Measurements from ENCODE around the gene OSCP1. TPM values are rescaled to one million over a fixed set of nuclear protein-coding genes. Genes with fewer than 3 reads are reported as not detected.
"Not testable (repeated sequence)": the region's sequence is repeated elsewhere in the genome, so short reads cannot be mapped to it uniquely, and the experiment has no call there.

Gene OSCP1
- total RNA-seq, 2 experiments from 2014 or later, result 1.2 to 1.5 TPM

DNA sequence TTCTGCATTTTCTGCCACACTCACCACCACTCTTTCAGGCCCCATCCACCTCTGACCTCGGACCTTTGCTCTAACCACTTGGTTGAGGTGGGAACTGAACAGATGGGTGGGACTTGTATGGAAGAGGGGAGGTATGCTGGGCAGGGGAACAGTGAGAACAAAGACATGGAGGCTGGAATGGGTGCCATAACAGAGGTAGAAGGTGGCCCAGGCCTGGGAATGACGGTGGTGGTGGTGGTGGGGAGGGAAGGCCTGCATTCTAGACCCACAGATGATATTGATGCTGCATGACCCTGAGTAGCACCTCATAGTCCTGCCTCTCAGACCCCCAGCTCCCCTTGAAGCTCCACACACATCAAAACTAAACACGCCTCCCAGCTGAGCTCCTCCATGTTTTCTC lies 37.7 kb upstream of the OSCP1 start:
- Mint-ChIP-seq H3K4me3 (no peak overlapping the region), H3K27me3 (no peaks in the 10 kb centered on the region), H3K4me1 (ENCODE audit: low read depth) (no peaks in the 10 kb centered on the region), H3K36me3 (ENCODE audit: low read depth) (no peaks in the 10 kb centered on the region), H3K9me3 (no peaks in the 10 kb centered on the region), H3K27ac (no peak overlapping the region)
- CTCF ChIA-PET, result interaction anchor here (2.3 kb wide), 1 partner anchor 28 kb away, joined by 7 read pairs; no protein-coding TSS in a partner anchor
- POLR2A ChIA-PET, result no interaction called here
- no peak for DNase-seq
- ATAC-seq, result no peak
- TF ChIP-seq, protein P1, sequence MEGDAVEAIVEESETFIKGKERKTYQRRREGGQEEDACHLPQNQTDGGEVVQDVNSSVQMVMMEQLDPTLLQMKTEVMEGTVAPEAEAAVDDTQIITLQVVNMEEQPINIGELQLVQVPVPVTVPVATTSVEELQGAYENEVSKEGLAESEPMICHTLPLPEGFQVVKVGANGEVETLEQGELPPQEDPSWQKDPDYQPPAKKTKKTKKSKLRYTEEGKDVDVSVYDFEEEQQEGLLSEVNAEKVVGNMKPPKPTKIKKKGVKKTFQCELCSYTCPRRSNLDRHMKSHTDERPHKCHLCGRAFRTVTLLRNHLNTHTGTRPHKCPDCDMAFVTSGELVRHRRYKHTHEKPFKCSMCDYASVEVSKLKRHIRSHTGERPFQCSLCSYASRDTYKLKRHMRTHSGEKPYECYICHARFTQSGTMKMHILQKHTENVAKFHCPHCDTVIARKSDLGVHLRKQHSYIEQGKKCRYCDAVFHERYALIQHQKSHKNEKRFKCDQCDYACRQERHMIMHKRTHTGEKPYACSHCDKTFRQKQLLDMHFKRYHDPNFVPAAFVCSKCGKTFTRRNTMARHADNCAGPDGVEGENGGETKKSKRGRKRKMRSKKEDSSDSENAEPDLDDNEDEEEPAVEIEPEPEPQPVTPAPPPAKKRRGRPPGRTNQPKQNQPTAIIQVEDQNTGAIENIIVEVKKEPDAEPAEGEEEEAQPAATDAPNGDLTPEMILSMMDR (IDR thresholded peaks at IDR 0.05), result no peak
- intact Hi-C loops (cut with micrococcal nuclease), result no loop called here

DNA sequence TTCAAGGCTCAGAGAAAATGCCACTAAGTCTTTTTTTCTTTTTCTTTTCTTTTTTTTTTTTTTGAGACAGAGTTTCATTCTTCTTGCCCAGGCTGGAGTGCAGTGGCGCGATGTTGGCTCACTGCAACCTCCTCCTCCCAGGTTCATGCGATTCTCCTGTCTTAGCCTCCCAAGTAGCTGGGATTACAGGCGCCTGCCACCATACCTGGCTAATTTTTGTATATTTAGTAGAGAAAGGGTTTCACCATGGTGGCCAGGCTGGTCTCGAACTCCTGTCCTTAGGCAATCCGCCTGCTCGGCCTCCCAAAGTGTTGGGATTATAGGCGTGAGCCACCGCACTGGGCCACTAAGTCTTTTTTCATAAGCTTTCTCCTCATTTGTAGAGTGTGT lies 37.1 kb upstream of the OSCP1 start:
- POLR2A ChIA-PET, result interaction anchor here (1.1 kb wide), 1 partner anchor 21 kb away, joined by 3 read pairs; no protein-coding TSS in a partner anchor
- H3K4me3 Mint-ChIP-seq; DNase-seq; ATAC-seq; intact Hi-C loops (cut with micrococcal nuclease); H3K36me3 Mint-ChIP-seq (ENCODE audit: low read depth); H3K27ac Mint-ChIP-seq; H3K9me3 Mint-ChIP-seq; H3K4me1 Mint-ChIP-seq (ENCODE audit: low read depth); H3K27me3 Mint-ChIP-seq: not testable (repeated sequence)
- CTCF ChIA-PET, result interaction anchor here (2.3 kb wide), 1 partner anchor 29 kb away, joined by 7 read pairs; no protein-coding TSS in a partner anchor

DNA sequence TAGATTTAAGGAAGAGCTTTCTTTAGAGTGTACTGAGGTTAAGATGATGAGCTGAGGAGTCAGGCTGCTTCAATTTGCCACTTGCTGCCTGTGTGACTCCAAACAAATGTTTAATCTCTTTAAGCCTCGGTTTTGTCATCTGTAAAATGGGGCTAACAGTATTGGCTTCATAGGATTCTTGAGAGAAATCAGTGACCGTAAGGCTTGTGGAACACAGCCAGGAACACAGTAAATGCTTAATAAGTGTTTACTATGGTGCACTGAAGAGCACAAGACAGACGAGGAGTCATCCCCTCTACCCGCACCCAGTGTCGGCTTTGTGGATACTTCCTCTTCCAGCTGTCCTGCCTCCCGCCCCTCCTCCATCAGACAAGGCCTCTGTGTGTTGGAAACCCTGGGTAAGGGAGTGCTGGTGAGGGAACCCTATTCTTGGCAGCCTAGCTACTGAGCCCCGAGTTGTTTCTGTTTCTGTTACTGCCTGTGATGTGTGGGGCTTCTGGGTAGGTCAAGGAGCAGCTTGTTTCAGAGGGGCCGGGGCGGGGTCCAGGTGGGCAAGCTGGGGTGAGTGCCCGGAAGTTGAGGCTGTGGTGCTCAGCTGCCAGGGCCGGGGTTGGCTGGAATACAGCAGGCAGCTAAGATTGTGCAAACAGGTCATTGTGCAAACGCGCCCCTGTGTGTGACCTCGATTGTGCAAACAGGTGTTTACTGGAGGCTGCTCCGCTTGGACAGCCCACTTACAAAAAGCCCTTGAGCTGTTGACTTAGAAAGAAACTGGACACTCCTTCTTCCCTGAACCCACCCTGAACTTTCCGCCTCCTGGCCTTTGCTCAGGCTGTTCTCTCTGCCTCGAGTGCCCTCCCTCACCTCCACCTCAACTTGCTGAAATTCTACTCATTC lies 36.4 kb upstream of the OSCP1 start:
- TF ChIP-seq, protein P1 (IDR thresholded peaks at IDR 0.05), result no peak
- H3K27me3 Mint-ChIP-seq, result peaks cover 1% of the 10 kb centered on the region
- CTCF ChIA-PET, result interaction anchor here (2.3 kb wide), 1 partner anchor 29 kb away, joined by 7 read pairs; no protein-coding TSS in a partner anchor
- H3K9me3 Mint-ChIP-seq, result no peaks in the 10 kb centered on the region
- POLR2A ChIA-PET, result interaction anchor here (1.1 kb wide), 1 partner anchor 20 kb away, joined by 3 read pairs; no protein-coding TSS in a partner anchor
- DNase-seq (no peak), ATAC-seq (no peak)
- H3K27ac Mint-ChIP-seq, result no peak overlapping the region
- intact Hi-C loops (cut with micrococcal nuclease), result no loop called here
- no peaks in the 10 kb centered on the region for H3K36me3 Mint-ChIP-seq (ENCODE audit: low read depth)
- H3K4me1 Mint-ChIP-seq (ENCODE audit: low read depth), result peaks cover 8% of the 10 kb centered on the region
- no peak overlapping the region for H3K4me3 Mint-ChIP-seq

DNA sequence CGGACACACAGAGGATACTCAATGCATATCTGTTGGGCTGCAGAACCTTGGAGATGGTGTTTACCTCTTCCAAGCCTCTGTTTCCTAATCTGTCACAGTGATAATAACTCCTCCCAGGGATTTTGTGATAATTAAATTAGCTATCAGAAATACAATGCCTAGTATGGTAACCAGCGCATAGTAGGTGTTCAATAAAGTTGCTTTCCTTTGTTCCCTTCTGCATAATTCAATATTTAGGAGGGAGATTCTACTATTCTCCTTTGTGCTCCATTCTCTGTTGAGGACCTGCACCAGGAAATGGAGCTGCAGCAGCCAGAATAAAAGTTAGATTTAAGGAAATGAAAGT lies 35.8 kb upstream of the OSCP1 start:
- peaks cover 9% of the 10 kb centered on the region for H3K4me1 Mint-ChIP-seq (ENCODE audit: low read depth)

DNA sequence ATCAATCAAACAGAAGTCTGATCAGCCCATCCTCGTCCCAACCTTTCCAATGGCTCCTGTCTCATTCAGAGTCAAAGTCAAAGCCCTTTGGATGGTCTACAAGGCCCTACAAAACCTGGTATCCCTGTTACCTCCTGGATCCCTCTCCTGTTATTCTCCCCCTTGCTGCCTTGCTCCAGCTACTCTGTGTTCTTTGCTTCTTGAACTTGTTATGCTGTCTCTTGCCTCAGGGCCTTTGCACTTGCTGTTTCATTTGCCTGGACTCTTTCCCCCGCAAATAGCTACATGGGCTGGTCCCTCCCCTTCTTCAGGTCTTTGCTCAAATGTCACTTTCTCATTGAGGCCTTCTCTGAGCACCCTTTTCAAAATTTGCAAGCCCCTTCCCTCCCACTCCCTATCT lies 33.8 kb upstream of the OSCP1 start:
- H3K4me3 Mint-ChIP-seq, result no peak overlapping the region
- H3K27ac Mint-ChIP-seq, result no peak overlapping the region
- intact Hi-C loops (cut with micrococcal nuclease), result no loop called here
- H3K27me3 Mint-ChIP-seq, result peaks cover 2% of the 10 kb centered on the region
- H3K9me3 Mint-ChIP-seq, result no peaks in the 10 kb centered on the region
- DNase-seq (no peak), ATAC-seq (no peak)
- H3K36me3 Mint-ChIP-seq (ENCODE audit: low read depth), result no peaks in the 10 kb centered on the region
- CTCF ChIA-PET, result interaction anchor here (1.0 kb wide), 1 partner anchor 32 kb away, joined by 3 read pairs; no protein-coding TSS in a partner anchor
- TF ChIP-seq, protein P1 (IDR thresholded peaks at IDR 0.05), result no peak
- peaks cover 9% of the 10 kb centered on the region for H3K4me1 Mint-ChIP-seq (ENCODE audit: low read depth)
- POLR2A ChIA-PET, result no interaction called here

More for the DNA sequence above, 35.8 kb upstream of the OSCP1 start:
- peaks cover 2% of the 10 kb centered on the region for H3K27me3 Mint-ChIP-seq
- no peak for DNase-seq
- ATAC-seq, result no peak
- TF ChIP-seq, protein P1 (IDR thresholded peaks at IDR 0.05), result no peak
- no peak overlapping the region for H3K4me3 Mint-ChIP-seq
- H3K9me3 Mint-ChIP-seq, result no peaks in the 10 kb centered on the region
- H3K36me3 Mint-ChIP-seq (ENCODE audit: low read depth), result no peaks in the 10 kb centered on the region
- ChIA-PET CTCF (interaction anchor here (2.3 kb wide), 1 partner anchor 30 kb away, joined by 7 read pairs; no protein-coding TSS in a partner anchor), POLR2A (interaction anchor here (1.1 kb wide), 1 partner anchor 19 kb away, joined by 3 read pairs; no protein-coding TSS in a partner anchor)
- no peak overlapping the region for H3K27ac Mint-ChIP-seq
- intact Hi-C loops (cut with micrococcal nuclease), result no loop called here

Measured in activated CD8-positive, alpha-beta T cell treated with anti-CD3 and anti-CD28 coated beads for 36 hours (primary cell).